GM12865 (cell line): Measurements from ENCODE around the gene CACNA1H.

Experiments used
- DNase-seq: peaks from one replicate; pipeline ENCODE4 v3.0.0; 2010; ENCODE audit warnings: low read depth
- H3K4me3 ChIP-seq: 2 replicates; pipeline ENCODE4 v1.5.1; 2011; ENCODE audit warnings: mild to moderate bottlenecking, low read depth, low read length, control low read depth
- CTCF ChIP-seq: IDR thresholded peaks from 2 replicates; pipeline ENCODE4 v1.5.1; 2011; ENCODE audit warnings: low read length, control low read depth, low read depth, inconsistent platforms; ENCODE audit not compliant: insufficient read depth; ENCODE audit errors: missing control alignments

The CACNA1H gene

GRCh38 chr16:1259760-1260068 is 106.8 kb downstream of the CACNA1H start:
- no peak overlapping the region for H3K4me3 ChIP-seq
- DNase-seq = no peak
- no peak for TF ChIP-seq CTCF

- no peak for TF ChIP-seq CTCF
- no peak overlapping the region for H3K4me3 ChIP-seq
- DNase-seq = no peak
Observed at GRCh38 chr16:1260101-1260680, 107.3 kb downstream of the CACNA1H start.

- no peak for TF ChIP-seq CTCF
- DNase-seq = no peak
- H3K4me3 ChIP-seq = no peak overlapping the region
Observed at GRCh38 chr16:1261131-1261892, 108.4 kb downstream of the CACNA1H start.

GRCh38 chr16:1262210-1262845 is 109.4 kb downstream of the CACNA1H start:
- no peak overlapping the region for H3K4me3 ChIP-seq
- DNase-seq = no peak
- TF ChIP-seq CTCF = no peak

GRCh38 chr16:1262846-1263221 is 109.9 kb downstream of the CACNA1H start:
- H3K4me3 ChIP-seq = no peak overlapping the region
- TF ChIP-seq CTCF = no peak
- no peak for DNase-seq

GRCh38 chr16:1263591-1264344 is 110.9 kb downstream of the CACNA1H start:
- no peak for DNase-seq

More at GRCh38 chr16:1263591-1264344, 110.9 kb downstream of the CACNA1H start:
- H3K4me3 ChIP-seq = no peak overlapping the region
- no peak for TF ChIP-seq CTCF
